Esophagus squamous epithelium (tissue), 4 donors: ENCODE measurements around the gene EPC1.

Source experiments
- POLR2A ChIP-seq, 4 donors: fragments of 450-650 bp; IDR thresholded peaks; one replicate each; pipeline ENCODE4 v1.6.1; 2017; ENCODE audit warnings: antibody characterized with exemption in 4 of 4, mild to moderate bottlenecking in 4 of 4, moderate library complexity in 3 of 4
- TF ChIP-seq, protein P1 (sequence below), 6 experiments: fragments of 450-650 bp in 4 of 6; fragments of 200-600 bp in 2 of 6; sonication (generic) in 2 of 6; IDR thresholded peaks; one replicate each; pipeline ENCODE4 v1.5.1; 2016 to 2019; ENCODE audit warnings: antibody characterized with exemption in 6 of 6, mild to moderate bottlenecking in 4 of 6, moderate library complexity in 4 of 6

DNA sequence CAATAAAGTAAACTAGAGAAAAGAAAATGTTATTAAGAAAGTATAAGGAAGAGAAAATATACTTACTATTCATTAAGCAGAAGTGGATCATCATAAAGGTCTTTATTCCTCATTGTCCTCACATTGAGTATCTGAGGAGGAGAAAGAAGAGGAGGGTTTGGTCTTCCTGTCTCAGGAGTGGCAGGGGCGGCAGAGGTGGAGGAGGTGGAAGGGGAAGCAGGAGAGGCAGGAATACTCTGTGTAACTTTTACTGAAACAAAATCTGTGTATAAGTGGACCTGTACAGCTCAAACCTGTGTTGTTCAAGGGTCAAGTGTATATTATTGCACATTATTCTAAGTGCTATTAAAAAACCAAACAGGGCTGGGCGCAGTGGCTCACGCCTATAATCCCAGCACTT lies 34.2 kb upstream of the EPC1 start:
- TF ChIP-seq, protein P1, sequence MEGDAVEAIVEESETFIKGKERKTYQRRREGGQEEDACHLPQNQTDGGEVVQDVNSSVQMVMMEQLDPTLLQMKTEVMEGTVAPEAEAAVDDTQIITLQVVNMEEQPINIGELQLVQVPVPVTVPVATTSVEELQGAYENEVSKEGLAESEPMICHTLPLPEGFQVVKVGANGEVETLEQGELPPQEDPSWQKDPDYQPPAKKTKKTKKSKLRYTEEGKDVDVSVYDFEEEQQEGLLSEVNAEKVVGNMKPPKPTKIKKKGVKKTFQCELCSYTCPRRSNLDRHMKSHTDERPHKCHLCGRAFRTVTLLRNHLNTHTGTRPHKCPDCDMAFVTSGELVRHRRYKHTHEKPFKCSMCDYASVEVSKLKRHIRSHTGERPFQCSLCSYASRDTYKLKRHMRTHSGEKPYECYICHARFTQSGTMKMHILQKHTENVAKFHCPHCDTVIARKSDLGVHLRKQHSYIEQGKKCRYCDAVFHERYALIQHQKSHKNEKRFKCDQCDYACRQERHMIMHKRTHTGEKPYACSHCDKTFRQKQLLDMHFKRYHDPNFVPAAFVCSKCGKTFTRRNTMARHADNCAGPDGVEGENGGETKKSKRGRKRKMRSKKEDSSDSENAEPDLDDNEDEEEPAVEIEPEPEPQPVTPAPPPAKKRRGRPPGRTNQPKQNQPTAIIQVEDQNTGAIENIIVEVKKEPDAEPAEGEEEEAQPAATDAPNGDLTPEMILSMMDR (IDR thresholded peaks at IDR 0.05), result no peak
- TF ChIP-seq POLR2A (IDR thresholded peaks at IDR 0.05), result no peak
